GM18858 (cell line): ENCODE data around the gene TMC8.
"Not testable (repeated sequence)": the region's sequence is repeated elsewhere in the genome, so short reads cannot be mapped to it uniquely, and the experiment has no call there.

Experiments
- ATAC-seq: cut with Tn5 transposase; IDR thresholded peaks from one replicate; pipeline ENCODE4 v1.9.1; 2021; ENCODE audit not compliant: unreplicated experiment

Gene TMC8

DNA sequence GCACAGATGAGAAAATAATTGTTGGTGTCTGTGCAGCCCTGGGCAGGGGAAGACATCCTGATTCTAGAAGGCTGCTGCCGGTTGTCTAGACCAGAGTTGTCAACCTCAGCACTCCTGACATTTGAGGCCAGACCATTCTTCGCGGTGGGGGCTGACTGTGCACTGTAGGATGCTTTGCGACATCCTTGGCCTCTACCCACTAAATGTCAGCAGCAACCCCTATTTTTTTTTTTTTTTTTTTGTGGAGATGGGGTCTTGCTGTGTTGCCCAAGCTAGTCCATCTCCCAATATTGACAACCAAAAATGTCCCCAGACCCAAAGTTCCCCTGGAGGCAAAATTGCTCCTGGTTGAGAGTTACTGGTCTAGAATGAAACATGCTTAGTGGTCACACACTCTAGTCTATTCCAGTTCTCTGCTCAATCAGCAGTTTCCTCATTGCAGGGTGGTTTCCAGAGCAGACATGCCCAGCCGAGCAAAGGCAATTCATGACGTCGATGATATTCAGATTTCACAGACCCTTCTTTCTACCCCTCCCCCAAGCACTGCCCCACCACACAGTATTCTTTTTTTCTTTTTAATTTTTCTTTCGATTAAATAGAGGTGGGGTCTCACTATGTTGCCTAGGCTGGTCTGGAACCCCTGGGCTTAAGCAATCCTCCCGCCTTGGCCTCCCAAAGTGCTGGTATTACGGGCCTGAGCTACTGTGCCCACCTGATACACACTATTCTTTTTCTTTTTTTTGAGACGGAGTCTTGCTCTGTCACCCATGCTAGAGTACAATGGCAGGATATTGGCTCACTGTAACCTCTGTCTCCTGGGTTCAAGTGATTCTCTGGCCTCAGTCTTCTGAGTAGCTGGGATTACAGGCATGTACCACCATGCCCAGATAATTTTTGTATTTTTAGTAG is 24.6 kb downstream of the TMC8 start:
- ATAC-seq, result no peak

DNA sequence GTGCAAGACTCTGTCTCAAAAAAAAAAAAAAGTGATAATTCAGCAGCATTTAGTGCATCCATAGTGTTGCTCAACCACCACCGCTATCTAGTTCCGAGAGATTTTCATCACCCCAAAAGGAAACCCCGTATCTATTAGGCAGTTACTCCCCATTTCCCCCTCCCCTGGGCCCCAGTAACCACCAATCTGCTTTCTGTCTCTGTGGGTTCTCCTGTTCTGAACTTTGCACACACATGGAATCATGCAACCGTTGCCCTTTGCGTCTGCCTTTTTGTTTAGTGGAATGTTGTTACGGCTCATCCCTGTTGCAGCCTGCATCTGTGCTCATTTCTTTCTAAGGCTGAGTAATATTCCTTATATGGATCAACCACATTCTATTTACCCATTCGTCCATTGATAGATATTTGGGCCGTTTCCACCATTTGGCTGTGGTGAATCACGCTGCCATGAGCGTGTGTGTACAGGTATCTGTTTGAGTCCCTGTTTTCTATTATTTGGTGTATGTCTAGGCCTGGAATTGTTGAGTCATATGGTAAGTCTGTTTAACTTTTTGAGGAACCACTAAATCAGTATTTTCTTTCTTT is 29.1 kb downstream of the TMC8 start:
- ATAC-seq, result no peak

DNA sequence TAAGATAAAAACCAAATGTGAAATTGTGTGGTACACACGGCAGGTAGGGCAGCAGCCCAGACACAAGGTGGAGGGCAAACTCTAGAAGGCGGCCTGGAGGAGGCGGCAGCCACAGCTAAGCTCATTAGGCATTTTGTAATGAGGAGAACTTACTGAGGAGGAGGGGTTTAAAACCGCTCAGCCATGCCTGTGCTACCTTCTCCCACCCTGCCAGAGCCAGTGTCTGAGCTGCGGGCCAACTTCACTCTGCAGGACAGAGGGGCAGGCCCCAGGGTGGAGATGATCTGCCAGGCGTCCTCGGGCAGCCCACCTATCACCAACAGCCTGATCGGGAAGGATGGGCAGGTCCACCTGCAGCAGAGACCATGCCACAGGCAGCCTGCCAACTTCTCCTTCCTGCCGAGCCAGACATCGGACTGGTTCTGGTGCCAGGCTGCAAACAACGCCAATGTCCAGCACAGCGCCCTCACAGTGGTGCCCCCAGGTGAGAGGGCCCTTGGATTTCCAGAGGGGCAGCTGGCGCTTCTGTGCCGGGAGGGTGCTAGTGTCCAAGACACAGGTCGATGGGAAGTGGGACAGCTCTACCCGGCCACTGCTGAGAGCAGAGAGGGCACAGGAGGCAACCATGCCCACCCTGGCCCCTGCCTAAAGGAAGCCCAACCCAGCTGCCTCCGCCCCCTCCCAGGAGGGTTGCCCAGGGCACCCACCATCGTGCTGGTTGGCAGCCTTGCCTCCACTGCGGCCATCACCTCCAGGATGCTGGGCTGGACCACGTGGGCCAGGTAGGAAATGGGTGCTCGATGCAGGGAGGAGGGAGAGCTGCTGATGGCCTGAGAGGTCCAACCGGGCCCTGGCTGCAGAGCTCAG is 33.5 kb downstream of the TMC8 start:
- no peak for ATAC-seq

DNA sequence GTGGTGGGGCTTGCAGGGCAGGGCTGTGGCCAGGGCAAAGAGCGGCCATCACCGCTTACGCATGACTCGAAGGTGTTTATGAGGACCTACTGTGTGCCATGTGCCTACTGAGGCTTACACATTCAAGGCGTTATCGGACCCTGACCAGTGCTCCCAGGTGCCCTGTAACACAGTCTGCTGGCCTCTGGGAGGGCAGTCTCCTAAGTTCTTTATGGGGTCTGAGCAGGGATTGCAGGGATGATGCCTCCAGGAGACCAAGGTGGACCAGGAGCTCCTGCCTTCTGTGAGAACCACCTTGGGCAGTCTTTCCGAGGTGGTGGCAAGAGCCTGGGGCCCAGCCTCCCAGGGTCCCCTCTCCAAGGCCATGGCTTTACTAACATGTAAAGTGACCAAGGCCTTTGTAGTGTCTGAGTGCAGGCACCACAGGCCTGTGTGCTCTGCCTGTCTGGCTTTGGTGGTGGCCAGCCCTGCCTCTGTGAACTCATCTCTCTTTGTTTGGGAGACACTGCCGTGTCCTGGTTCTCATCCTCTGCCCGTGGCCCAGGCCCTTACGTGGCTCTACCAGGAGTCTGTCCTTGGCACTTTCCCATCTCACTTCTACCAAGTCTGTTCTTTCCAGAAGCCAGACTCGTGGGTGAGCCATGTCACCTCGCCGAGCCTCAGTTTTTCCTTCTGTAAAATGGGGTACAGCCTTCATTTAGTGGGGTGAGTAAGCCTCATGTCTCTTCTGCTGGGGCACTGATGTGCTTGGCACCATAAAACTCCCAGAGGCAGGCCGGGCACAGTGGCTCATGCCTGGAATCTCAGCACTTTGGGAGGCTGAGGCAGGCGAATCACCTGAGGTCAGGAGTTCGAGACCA is 34.4 kb downstream of the TMC8 start:
- no peak for ATAC-seq

DNA sequence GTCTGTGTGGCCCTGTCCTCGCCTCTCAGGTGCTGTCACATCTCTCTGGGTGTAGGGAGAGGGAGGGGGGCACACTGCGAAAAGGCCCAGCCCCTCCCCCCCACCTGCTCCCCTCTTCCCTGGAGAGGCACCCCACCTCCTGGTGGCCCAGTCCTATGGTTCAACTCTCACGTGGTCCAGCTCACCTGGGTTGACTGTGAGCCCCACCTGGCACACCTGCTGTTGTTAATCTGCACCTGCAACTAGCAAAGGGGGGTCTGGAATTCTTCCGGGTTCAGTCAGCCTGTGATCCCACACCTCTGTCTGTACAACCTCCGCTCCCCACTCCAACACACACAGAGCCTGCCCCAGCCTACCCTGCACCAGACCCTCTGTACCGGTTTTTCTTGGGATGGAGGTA is 35.8 kb downstream of the TMC8 start:
- no peak for ATAC-seq

- no peak for ATAC-seq
Observed at GRCh38 chr17:78168242-78168902, 37.8 kb downstream of the TMC8 start, which contains the start of gene SYNGR2. SYNGR2 (plus strand) TSS chr17:78168581; CDS start chr17:78168617, 36 bp downstream.

DNA sequence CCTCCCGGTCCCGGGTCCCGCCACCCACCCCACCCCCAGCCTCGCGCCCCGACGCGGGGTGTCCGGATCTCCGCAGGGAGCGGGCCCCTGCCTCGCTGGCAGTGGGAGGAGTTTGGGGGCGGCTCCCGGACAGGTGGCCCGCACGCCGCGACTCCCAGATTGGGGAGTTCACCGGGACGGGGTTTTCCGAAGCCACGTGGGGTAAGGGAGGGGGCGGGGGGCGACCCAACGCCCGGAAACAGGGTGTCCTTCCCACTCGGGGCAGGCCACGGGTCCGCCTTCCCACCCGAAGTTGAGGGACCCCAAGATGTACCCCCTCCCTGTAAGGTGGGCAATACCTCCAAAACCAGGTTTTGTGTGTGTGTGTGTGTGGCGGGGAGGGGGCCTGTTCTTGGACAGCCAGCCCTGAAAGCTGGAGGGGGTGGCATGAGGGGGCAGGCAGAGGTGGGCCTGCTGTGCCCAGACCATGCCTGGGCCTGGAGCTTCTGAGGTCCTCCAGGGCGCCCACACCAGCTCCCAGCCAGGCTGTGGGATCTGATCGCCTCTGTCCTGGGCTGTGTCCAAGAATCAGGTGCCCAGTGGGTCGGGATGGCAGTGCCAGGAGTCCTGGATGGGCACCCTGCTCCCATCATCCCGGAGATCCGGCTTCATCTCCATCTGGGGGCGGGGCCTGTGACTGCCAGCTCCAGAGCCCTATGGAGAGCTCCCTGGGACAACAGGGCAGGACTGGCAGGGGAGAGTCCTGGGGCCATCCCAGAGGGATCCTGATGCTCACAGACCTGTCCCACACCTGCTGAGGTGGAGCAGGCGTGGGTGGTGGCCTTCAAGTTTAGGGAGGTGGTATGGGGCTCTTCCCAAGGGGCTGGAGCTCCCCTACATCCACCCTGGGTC is 38.6 kb downstream of the TMC8 start:
- no peak for ATAC-seq

- ATAC-seq, result no peak
Observed at GRCh38 chr17:78170692-78171590, 40.4 kb downstream of the TMC8 start.

- not testable (repeated sequence) for ATAC-seq
Observed at GRCh38 chr17:78171591-78172248, 41.1 kb downstream of the TMC8 start.

GRCh38 chr17:78172249-78173051 is 41.9 kb downstream of the TMC8 start:
- no peak for ATAC-seq

DNA sequence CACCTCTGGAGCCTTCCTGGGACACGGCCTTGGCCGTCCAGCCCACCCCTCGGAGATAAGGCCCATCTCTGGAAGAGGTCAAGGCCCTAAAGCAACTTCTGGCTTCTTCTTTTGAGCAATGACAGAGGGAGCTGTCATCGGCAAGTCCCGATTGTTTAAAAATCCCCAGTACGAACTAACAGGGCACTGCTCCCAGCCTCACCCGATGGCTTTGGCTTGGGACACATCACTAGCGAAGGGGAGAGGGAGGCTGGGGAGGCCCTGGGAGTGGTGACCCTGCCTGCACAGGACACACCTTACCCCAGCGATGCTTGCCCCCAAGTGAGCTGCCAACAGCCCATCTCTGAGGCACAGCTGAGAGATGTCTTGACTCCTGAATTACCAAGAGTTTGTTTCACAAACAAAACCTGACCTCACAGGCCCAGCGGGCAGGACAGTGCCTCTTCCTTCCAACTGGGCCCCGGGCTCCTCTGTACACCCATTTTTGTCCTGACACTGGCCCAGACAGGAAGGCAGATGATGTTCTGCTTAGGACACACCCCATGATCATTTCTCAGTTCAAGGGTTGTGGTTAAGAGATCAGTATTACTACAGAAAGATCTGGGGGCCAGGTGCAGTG is 42.6 kb downstream of the TMC8 start:
- ATAC-seq, result no peak

- ATAC-seq, result no peak
Observed at GRCh38 chr17:78174346-78174869, 43.8 kb downstream of the TMC8 start.

DNA sequence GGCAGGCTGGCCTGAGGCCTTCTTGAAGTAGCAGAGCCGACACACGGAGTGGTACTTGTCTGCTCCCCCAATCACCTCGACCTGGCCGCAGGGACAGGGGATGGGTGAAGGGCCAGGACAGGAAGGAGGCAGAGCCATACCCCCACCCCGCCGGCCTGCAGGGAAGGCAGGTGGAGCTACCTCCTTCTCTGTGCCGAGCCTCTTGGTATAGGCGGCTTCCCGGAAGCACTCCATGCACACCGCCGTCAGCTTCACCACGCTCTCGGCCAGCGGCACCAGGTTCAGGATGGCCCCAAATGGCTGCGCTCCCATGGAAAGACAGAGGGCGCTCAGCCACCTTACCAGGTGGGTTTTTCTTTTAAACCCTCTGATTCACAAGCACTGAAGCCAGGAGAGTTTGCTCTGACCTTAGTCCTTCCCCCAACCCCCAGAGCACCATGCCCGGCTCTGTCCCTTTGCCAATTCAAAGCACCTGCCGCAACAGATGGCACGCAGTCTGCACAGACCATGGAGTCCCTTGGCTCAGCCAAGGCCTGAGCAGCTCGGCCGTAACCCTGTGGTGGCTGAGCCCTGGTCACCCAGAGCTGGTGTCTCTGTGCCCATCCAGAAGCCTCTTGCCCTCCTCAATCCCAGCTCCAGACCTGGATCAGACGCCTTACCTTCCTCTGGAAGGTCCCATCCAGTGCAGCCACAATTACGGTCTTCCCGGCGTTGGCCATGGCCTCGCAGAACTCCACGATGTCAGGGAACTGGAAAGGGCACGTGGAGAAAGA is 44.5 kb downstream of the TMC8 start:
- ATAC-seq, result no peak

DNA sequence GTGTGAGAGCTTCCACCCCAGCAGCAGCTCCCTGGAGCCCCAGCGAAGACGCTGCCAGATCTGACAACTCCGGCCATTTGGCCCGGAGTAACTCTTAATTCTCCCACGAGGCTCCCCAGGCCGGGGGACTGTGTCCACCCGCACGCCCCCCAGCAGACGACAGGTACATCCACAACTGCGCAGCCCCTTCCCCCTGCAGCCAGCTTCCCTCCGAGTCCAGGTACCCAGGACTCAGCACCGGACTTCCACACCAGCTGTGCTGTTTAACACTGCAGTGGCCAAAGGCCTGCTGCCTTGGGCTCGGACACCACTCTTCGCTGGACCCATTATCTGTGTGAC is 45.0 kb downstream of the TMC8 start:
- no peak for ATAC-seq

- no peak for ATAC-seq
Observed at GRCh38 chr17:78176548-78177025, 46.0 kb downstream of the TMC8 start.
